ENCODE data around the gene ATP2C1.

ATP2C1 gene

GRCh38 chr3:131007782-131008181 is 113.9 kb downstream of the ATP2C1 start:
- no peaks in the 10 kb centered on the region for H3K27me3 ChIP-seq (replicated peaks)
- DNase-seq, result no peak
- in situ Hi-C loops (cut with HindIII; ENCODE audit: low pct_ligation_motif_present, low sequenced_read_pairs), result no loop called here
- H3K27ac ChIP-seq, result no peak overlapping the region
- H3K4me3 ChIP-seq (ENCODE audit: low read depth, low read length), result no peak overlapping the region
- TF ChIP-seq CTCF (IDR thresholded peaks at IDR 0.05; ENCODE audit: low read depth, low read length, missing control alignments), result no peak
- peaks cover 20% of the 10 kb centered on the region for H3K36me3 ChIP-seq (replicated peaks)

GRCh38 chr3:131008326-131008725 is 114.4 kb downstream of the ATP2C1 start:
- no peak overlapping the region for H3K4me3 ChIP-seq (ENCODE audit: low read depth, low read length)
- in situ Hi-C loops (cut with HindIII; ENCODE audit: low pct_ligation_motif_present, low sequenced_read_pairs), result no loop called here

GRCh38 chr3:131009698-131010097 is 115.8 kb downstream of the ATP2C1 start:
- no peak for DNase-seq
- no peak overlapping the region for H3K27ac ChIP-seq
- peaks cover 23% of the 10 kb centered on the region for H3K36me3 ChIP-seq (replicated peaks)
- in situ Hi-C loops (cut with HindIII; ENCODE audit: low pct_ligation_motif_present, low sequenced_read_pairs), result no loop called here
- H3K4me3 ChIP-seq (ENCODE audit: low read depth, low read length), result no peak overlapping the region
- no peaks in the 10 kb centered on the region for H3K27me3 ChIP-seq (replicated peaks)
- no peak for TF ChIP-seq CTCF (IDR thresholded peaks at IDR 0.05; ENCODE audit: low read depth, low read length, missing control alignments)

More at GRCh38 chr3:131008326-131008725, 114.4 kb downstream of the ATP2C1 start:
- Histone ChIP-seq H3K27ac (no peak overlapping the region), H3K27me3 (replicated peaks) (no peaks in the 10 kb centered on the region), H3K36me3 (replicated peaks) (peaks cover 22% of the 10 kb centered on the region)
- no peak for DNase-seq
- no peak for TF ChIP-seq CTCF (IDR thresholded peaks at IDR 0.05; ENCODE audit: low read depth, low read length, missing control alignments)

- peaks cover 7% of the 10 kb centered on the region for H3K36me3 ChIP-seq (replicated peaks)
- H3K27ac ChIP-seq, result no peak overlapping the region
Measured at GRCh38 chr3:131018970-131019369, 125.1 kb downstream of the ATP2C1 start.

GRCh38 chr3:131020122-131020693 is 126.3 kb downstream of the ATP2C1 start:
- in situ Hi-C loops (cut with HindIII; ENCODE audit: low pct_ligation_motif_present, low sequenced_read_pairs), result no loop called here
- no peak for DNase-seq
- no peak for TF ChIP-seq CTCF (IDR thresholded peaks at IDR 0.05; ENCODE audit: low read depth, low read length, missing control alignments)
- Histone ChIP-seq H3K36me3 (replicated peaks) (peaks cover 7% of the 10 kb centered on the region), H3K4me3 (ENCODE audit: low read depth, low read length) (no peak overlapping the region), H3K27ac (no peak overlapping the region), H3K27me3 (replicated peaks) (no peaks in the 10 kb centered on the region)

More at GRCh38 chr3:131018970-131019369, 125.1 kb downstream of the ATP2C1 start:
- no peak for DNase-seq
- no peak overlapping the region for H3K4me3 ChIP-seq (ENCODE audit: low read depth, low read length)
- H3K27me3 ChIP-seq (replicated peaks), result no peaks in the 10 kb centered on the region
- in situ Hi-C loops (cut with HindIII; ENCODE audit: low pct_ligation_motif_present, low sequenced_read_pairs), result no loop called here
- no peak for TF ChIP-seq CTCF (IDR thresholded peaks at IDR 0.05; ENCODE audit: low read depth, low read length, missing control alignments)

- Histone ChIP-seq H3K27ac (no peak overlapping the region), H3K27me3 (replicated peaks) (no peaks in the 10 kb centered on the region), H3K4me3 (ENCODE audit: low read depth, low read length) (peak overlapping the region; percentile 97), H3K36me3 (replicated peaks) (no peaks in the 10 kb centered on the region)
- TF ChIP-seq CTCF (IDR thresholded peaks at IDR 0.05; ENCODE audit: low read depth, low read length, missing control alignments), result no peak
- DNase-seq, result no peak
- in situ Hi-C loops (cut with HindIII; ENCODE audit: low pct_ligation_motif_present, low sequenced_read_pairs), result no loop called here
Measured at GRCh38 chr3:131025539-131025938, 131.7 kb downstream of the ATP2C1 start.
